SK-N-SH treated with all-trans-retinoic acid at 6 μM for 48 hours (cell line): ENCODE data around the gene NNMT.

Experiments
- ATAC-seq: fragments of 200-7000 bp; cut with Tn5 transposase; 3 replicates; pipeline ENCODE4 v1.9.1; 2020; ENCODE audit warnings: mild to moderate bottlenecking, moderate library complexity
- ARNTL ChIP-seq: fragments of 450-650 bp; formaldehyde crosslinking; IDR thresholded peaks from 2 replicates; pipeline ENCODE4 v1.5.0; 2020; ENCODE audit warnings: low read depth, mild to moderate bottlenecking, moderate library complexity, borderline replicate concordance
- BACH2 ChIP-seq: fragments of 250-450 bp; sonication (Bioruptor Pico); IDR thresholded peaks from 2 replicates; pipeline ENCODE4 v1.9.0; 2021; ENCODE audit warnings: mild to moderate bottlenecking, borderline replicate concordance
- CREB5 ChIP-seq: fragments of 250-450 bp; sonication (Bioruptor Pico); IDR thresholded peaks from 2 replicates; pipeline ENCODE4 v1.5.1; 2020; ENCODE audit warnings: low read depth, mild to moderate bottlenecking, moderate library complexity
- CSDC2 ChIP-seq: fragments of 250-450 bp; sonication (Bioruptor Pico); IDR thresholded peaks from 2 replicates; pipeline ENCODE4 v1.5.0; 2020; ENCODE audit warnings: mild to moderate bottlenecking, moderate library complexity
- CSRNP3 ChIP-seq: fragments of 250-450 bp; sonication (Bioruptor Pico); IDR thresholded peaks from 2 replicates; pipeline ENCODE4 v1.5.1; 2021; ENCODE audit warnings: mild to moderate bottlenecking, moderate library complexity
- ESRRG ChIP-seq: fragments of 250-450 bp; sonication (Bioruptor Pico); IDR thresholded peaks from 2 replicates; pipeline ENCODE4 v1.6.1; 2021; ENCODE audit warnings: mild to moderate bottlenecking
- GLIS3 ChIP-seq: fragments of 250-450 bp; sonication (Bioruptor Pico); IDR thresholded peaks from 2 replicates; pipeline ENCODE4 v1.5.0; 2020; ENCODE audit warnings: mild to moderate bottlenecking, moderate library complexity
- ISL1 ChIP-seq: fragments of 250-450 bp; sonication (Bioruptor Pico); IDR thresholded peaks from 2 replicates; pipeline ENCODE4 v2.1.2; 2022; ENCODE audit warnings: mild to moderate bottlenecking, moderate library complexity
- OSR1 ChIP-seq: fragments of 250-450 bp; sonication (Bioruptor Pico); IDR thresholded peaks from 2 replicates; pipeline ENCODE4 v1.8.0; 2022; ENCODE audit warnings: moderate library complexity, mild to moderate bottlenecking, inconsistent platforms
- PATZ1 ChIP-seq: fragments of 250-450 bp; sonication (Bioruptor Pico); IDR thresholded peaks from 2 replicates; pipeline ENCODE4 v1.8.0; 2020; ENCODE audit warnings: mild to moderate bottlenecking, moderate library complexity, borderline replicate concordance
- POU6F1 ChIP-seq: fragments of 250-450 bp; sonication (Bioruptor Pico); IDR thresholded peaks from 2 replicates; pipeline ENCODE4 v1.8.0; 2021; ENCODE audit warnings: low read depth, mild to moderate bottlenecking, moderate library complexity, borderline replicate concordance
- PPARA ChIP-seq: fragments of 250-450 bp; sonication (Bioruptor Pico); IDR thresholded peaks from 2 replicates; pipeline ENCODE4 v1.5.0; 2020; ENCODE audit warnings: mild to moderate bottlenecking, borderline replicate concordance
- SNAI2 ChIP-seq: fragments of 250-450 bp; sonication (Bioruptor Pico); IDR thresholded peaks from 2 replicates; pipeline ENCODE4 v1.5.0; 2020; ENCODE audit warnings: mild to moderate bottlenecking, moderate library complexity
- TCF4 ChIP-seq: fragments of 250-450 bp; sonication (Bioruptor Pico); IDR thresholded peaks from 2 replicates; pipeline ENCODE4 v1.8.0; 2021; ENCODE audit warnings: mild to moderate bottlenecking, moderate library complexity, borderline replicate concordance
- TOX ChIP-seq: fragments of 250-450 bp; sonication (Bioruptor Pico); IDR thresholded peaks from 2 replicates; pipeline ENCODE4 v1.8.0; 2021; ENCODE audit warnings: mild to moderate bottlenecking, moderate library complexity, borderline replicate concordance
- TSHZ2 ChIP-seq: fragments of 250-450 bp; sonication (Bioruptor Pico); IDR thresholded peaks from 2 replicates; pipeline ENCODE4 v1.5.0; 2020; ENCODE audit warnings: mild to moderate bottlenecking, moderate library complexity
- ZC3H10 ChIP-seq: fragments of 250-450 bp; sonication (Bioruptor Pico); IDR thresholded peaks from 2 replicates; pipeline ENCODE4 v1.5.1; 2021; ENCODE audit warnings: mild to moderate bottlenecking, moderate library complexity
- ZFP3 ChIP-seq: fragments of 250-450 bp; sonication (Bioruptor Pico); IDR thresholded peaks from 2 replicates; pipeline ENCODE4 v1.5.0; 2020; ENCODE audit warnings: mild to moderate bottlenecking, moderate library complexity
- ZFP30 ChIP-seq: fragments of 450-650 bp; formaldehyde crosslinking; IDR thresholded peaks from 2 replicates; pipeline ENCODE4 v1.5.0; 2022; ENCODE audit warnings: mild to moderate bottlenecking, moderate library complexity
- ZNF565 ChIP-seq: fragments of 450-650 bp; formaldehyde crosslinking; conservative IDR thresholded peaks from 2 replicates; pipeline ENCODE4 v1.5.0; 2020; ENCODE audit warnings: low read depth, mild to moderate bottlenecking, moderate library complexity
- ZNF70 ChIP-seq: fragments of 450-650 bp; formaldehyde crosslinking; IDR thresholded peaks from 2 replicates; pipeline ENCODE4 v1.5.0; 2020; ENCODE audit warnings: mild to moderate bottlenecking, moderate library complexity
- ZNF8 ChIP-seq: fragments of 450-650 bp; formaldehyde crosslinking; IDR thresholded peaks from 2 replicates; pipeline ENCODE4 v1.5.0; 2020; ENCODE audit warnings: mild to moderate bottlenecking, moderate library complexity

The NNMT gene

GRCh38 chr11:114282488-114282887 lies 13.7 kb upstream of the NNMT start:
- TF ChIP-seq CREB5 (CRISPR knock-in tag) (no peak), TCF4 (no peak), ZFP3 (CRISPR knock-in tag) (no peak), PATZ1 (CRISPR knock-in tag) (no peak), ZNF565 (CRISPR knock-in tag) (no peak), TOX (CRISPR knock-in tag) (no peak), CSDC2 (CRISPR knock-in tag) (no peak), ISL1 (CRISPR knock-in tag) (no peak), ZNF70 (no peak), ESRRG (CRISPR knock-in tag) (no peak), OSR1 (CRISPR knock-in tag) (no peak), SNAI2 (CRISPR knock-in tag) (no peak), TSHZ2 (CRISPR knock-in tag) (no peak), CSRNP3 (CRISPR knock-in tag) (no peak), PPARA (CRISPR knock-in tag) (no peak), ARNTL (CRISPR knock-in tag) (no peak), ZFP30 (CRISPR knock-in tag) (no peak), ZC3H10 (CRISPR knock-in tag) (no peak), BACH2 (CRISPR knock-in tag) (no peak)
- ATAC-seq: no peak

GRCh38 chr11:114283422-114283821 lies 12.8 kb upstream of the NNMT start:
- TF ChIP-seq GLIS3 (CRISPR knock-in tag): no peak
- no peak for TF ChIP-seq SNAI2 (CRISPR knock-in tag)
- no peak for TF ChIP-seq ISL1 (CRISPR knock-in tag)
- no peak for TF ChIP-seq TCF4
- no peak for TF ChIP-seq BACH2 (CRISPR knock-in tag)
- no peak for TF ChIP-seq TSHZ2 (CRISPR knock-in tag)
- no peak for TF ChIP-seq ESRRG (CRISPR knock-in tag)
- no peak for TF ChIP-seq CREB5 (CRISPR knock-in tag)
- no peak for TF ChIP-seq ZC3H10 (CRISPR knock-in tag)
- no peak for TF ChIP-seq POU6F1 (CRISPR knock-in tag)
- no peak for TF ChIP-seq OSR1 (CRISPR knock-in tag)
- TF ChIP-seq ZFP30 (CRISPR knock-in tag): no peak
- TF ChIP-seq CSDC2 (CRISPR knock-in tag): no peak
- TF ChIP-seq ZNF8 (CRISPR knock-in tag): no peak
- TF ChIP-seq PPARA (CRISPR knock-in tag): no peak
- no peak for TF ChIP-seq PATZ1 (CRISPR knock-in tag)
- no peak for TF ChIP-seq ZFP3 (CRISPR knock-in tag)
- no peak for TF ChIP-seq ZNF565 (CRISPR knock-in tag)
- no peak for TF ChIP-seq TOX (CRISPR knock-in tag)
- no peak for TF ChIP-seq ZNF70
- ATAC-seq: no peak
